GM19397 (cell line): Measurements from ENCODE around the gene ALOX15B.
"Not testable (repeated sequence)": the region's sequence is repeated elsewhere in the genome, so short reads cannot be mapped to it uniquely, and the experiment has no call there.

ENCODE experiments used
- ATAC-seq: cut with Tn5 transposase; IDR thresholded peaks from one replicate; pipeline ENCODE4 v1.9.1; 2021; ENCODE audit warnings: mild to moderate bottlenecking, moderate library complexity; ENCODE audit not compliant: unreplicated experiment

Gene ALOX15B

DNA sequence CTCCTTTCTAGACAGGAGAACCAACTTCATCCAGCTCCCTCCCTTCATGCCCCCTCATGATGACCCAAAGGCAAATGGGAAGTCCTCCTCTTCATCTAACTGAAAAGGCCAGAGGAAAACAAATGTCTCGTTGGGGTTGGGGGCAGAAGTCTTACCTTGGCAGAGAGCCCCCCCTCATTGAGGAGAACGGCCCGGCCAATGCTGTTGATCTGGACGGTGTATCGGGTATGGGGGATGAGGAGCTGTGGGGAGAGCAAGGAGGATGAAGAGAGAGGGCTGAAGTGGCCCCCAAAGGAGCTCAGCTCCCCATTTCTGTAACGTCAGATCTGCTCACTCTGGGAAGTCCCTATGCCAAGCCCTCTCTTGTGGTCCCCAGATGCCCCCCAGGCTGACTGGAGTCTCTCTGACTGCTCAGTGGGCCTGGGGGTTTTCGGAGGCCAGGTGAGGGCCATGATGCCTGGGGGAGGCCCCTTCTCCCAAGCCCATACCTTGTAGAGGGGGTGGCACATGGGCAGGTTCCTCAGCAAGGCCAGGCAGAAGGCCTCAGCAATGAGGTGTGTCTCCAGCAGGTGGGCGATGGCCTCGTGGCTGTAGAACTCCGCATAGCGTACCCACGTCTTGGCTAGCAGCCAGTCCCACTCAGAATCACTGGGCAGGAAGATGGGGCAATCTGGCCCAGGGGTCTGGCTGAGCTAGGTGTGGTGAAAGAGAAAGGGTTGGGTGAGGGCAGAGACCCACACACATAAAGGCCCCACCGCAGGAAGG is 37.8 kb downstream of the ALOX15B start:
- ATAC-seq, result no peak

DNA sequence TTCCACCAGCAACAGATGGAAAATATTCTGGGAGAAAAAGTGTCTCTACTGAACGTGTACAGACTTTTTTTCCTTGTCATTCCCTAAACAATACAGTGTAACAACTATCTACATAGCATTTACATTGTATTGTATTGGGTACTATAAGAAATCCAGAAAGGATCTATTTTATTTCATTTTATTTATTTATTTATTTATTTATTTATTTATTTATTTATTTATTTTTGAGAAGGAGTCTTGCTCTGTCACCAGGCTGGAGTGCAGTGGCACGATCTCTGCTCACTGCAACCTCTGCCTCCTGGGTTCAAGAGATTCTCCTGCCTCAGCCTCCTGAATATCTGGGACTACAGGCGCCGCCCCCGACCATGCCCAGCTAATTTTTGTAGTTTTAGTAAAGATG is 39.1 kb downstream of the ALOX15B start:
- ATAC-seq, result not testable (repeated sequence)

DNA sequence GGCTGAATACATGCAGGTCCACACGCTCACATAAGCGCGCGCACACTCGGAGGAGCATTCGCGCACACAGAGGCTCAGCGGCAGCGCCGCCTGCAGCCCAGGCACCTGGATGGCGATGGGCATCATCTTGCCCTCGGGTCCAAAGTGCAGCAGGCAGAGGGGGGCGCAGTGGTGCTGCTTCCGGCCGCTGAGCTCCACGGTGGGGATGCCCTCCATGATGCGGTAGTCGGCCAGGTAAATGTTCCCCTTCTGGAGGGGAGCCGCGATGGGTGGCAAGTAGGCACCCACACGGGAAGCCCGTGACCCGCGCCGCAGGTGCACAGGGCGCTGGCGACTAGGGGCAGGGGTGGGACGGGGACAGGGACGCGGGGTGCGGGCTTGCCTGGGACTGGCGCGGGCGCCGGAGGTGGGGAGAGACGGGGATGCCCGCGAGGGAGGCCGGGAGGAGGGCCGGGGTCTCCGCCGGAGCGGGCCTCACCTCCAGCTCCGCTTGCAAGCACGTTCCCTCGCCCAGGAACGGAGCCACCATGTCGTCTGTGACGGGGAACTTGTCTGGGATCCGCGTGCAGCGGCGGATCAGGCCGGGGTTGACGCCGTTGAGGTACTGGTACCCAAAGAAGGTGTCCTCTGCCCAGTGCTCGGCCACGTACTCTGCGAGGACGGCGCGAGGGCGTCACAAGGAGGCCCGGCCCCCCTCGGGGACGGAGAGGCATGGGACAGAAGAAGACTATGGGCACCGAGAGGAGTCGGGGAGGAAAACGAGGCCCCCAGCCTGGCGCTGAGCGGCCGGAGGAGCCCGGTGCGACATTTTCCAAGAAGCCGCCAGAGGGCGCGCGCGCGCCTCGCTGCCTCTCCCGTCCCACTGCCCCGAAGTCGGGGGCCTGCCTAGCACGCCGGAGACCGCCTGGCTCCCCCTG is 40.7 kb downstream of the ALOX15B start:
- peak; percentile 58 for ATAC-seq

DNA sequence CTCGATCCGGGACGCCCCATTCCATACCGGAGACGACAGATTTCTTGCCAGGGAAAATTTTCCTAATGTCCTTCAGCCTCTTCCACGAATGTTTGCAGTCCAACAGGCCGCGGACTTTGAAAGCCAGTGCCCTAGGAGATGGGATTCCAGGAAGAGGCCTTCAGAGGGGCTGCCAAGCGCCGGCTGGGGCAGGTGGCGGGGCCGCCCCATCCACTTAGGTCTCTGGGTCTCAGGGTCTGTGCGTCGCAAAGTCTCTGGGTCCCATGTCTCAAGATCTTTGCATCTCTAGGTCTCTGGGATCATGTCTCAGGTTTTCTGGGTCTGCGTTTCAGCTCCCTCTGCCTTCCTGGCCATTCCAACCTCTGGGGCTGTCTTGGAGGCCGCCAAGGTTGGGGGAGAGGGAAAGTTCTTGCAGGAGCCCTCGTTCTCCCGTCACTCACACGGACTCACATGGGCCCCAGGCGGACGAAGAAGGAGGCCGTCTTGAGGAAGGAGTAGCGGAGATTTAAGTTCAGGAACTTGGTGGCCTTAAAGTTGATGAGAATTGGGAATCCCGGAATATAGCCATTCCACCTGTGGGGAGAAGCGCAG is 41.4 kb downstream of the ALOX15B start:
- ATAC-seq, result no peak

DNA sequence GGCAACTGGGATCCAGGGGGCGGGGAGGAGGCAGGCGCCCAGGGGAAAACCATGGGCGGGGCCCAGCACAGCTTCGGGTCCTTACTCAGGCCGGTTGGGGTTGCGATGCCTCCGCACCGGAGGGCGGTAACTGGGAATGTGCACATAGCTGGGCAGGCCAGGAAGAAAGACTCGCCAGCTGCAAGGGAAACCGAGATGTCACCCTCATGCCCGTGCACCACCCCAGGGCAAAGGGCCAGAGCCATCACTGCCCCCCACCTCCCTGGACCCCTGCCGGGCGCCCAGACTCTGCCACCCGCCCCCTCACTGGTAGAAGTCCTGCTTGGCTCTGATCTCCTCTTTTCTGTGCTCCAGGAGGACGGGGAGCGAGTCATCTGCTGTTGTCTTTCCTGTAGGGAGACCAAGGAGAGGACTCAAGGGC is 42.0 kb downstream of the ALOX15B start:
- no peak for ATAC-seq

DNA sequence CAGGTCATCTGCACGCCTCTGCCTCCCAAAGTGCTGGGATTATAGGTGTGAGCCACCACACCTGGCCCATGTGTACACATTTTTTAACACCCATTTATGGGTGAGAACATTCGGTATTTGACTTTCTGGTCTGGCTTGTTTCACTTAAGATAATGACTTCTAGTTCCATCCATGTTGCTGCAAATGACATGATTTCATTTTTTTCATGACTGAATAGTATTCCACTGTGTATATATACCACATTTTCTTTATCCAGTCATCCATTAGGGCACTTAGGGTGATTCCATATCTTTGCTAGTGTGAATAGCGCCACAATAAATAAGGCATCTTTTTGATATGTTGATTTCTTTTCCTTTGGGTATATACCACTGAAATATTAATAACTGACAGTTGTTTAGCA is 43.0 kb downstream of the ALOX15B start:
- ATAC-seq, result no peak

DNA sequence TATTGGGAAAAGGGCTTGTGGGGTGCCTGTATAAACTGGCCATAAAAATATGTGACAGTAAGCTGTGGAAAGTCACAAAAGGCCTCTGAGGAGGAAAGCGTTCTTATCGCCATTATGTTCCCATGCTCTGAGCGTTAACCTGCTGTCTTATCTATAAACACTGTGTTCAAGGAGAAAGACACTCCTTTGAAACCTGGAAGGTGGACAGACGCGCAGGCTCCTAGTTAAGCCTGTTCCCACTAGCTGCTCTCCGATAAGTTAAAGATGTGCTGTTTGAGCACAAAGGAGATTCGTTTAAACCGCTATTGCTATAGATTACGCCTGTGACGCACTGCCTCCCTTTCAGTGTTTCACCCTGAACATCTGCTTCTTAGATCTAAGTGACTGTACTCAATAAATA is 43.4 kb downstream of the ALOX15B start:
- ATAC-seq, result no peak

DNA sequence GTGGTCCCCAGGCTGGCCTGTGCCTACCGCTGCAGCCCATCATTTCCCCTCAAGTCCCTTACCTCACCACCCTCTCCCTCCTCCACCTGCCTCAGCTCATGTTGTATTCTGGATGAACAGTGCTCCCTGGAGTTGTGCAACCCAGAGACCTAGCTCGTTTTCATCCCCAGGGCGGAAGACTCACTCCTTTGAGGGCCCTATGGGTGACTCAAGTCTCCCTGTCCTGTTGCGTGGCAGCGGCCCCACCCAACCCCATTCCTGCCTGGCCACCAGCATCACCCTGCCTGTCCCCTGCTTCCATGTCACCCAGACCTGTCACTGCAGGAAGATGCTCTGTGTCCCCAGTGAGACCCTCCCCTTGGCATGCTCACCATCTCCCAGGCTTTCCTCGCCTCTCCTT is 45.4 kb downstream of the ALOX15B start:
- no peak for ATAC-seq

DNA sequence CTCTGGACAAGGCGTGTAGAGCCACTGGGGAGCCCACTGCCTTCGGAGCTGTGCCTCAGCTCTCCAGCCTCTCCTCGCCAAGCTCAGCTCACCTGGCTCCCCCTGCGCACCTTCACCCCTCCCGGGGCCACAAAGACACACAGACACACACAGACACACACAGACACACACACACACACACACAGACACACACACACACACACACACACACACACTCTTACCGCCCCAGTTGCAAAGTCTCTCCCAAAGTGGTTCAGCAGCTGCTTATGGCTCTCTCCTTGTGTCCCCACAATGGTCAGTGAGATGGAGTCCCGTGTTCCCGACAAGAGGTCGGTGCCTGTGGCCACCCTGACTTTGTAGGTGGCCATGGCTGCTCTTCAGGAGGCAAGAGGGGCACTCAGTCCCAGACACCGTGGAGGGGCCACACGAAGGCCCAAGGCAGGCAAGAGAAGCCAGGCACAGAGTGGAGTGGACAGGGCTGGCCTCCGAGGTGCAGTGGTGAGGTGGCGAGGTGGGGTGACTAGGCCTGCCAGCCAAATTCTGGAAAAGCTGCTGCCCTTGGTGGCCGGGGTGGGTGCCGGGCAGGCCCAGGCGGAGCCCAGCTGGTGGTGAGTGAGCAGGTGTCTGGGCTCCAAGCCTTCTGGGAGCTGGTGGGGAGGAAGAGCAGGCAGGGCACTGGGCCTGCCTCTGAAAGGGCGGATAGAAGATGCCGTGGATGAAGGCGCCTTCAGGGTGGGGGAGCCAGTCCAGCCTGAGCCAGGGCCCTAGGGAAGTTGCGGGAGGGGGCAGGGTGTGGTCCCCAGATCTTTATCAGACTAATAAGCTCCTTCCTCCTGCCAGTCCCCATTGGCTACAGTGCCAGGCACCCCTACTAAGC is 48.5 kb downstream of the ALOX15B start, which contains the start of gene ALOX12B:
TSS of gene ALOX12B (minus strand) at position 642 of the 877 bp plus-strand sequence. CDS start at position 368, 274 bp downstream.
- ATAC-seq, result no peak

DNA sequence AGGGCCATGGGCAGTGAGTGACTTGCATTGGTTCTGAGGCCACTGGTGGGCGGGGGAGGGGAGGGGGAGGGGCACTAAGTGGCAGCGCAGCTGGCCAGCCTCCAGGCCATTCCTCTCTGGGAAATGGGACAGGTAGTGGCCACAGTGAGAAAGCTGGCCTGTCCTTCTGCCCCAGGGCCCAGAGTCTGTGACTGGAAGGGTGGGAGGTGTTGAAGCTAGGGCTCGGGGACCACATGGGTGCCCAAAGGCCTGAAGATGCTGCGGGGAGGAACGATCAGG is 49.0 kb downstream of the ALOX15B start:
- no peak for ATAC-seq

DNA sequence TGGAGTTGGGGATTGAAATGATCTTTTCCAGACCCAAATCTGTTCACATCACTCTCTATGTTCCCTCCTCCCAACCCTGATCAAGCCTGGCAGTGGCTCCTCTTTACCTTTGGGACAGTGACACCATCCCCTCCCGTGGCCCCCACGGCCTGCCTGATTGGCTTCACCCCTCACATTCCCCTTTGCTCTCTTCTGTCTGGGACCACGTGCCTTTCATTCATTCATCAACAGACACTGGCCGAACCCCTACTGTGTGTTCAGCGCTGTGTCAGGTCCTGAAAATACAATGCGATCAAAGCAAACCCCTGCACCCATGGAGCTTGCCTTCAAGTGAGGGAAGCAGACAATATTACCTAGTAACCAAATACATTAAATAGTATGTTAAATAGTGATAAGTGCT is 50.9 kb downstream of the ALOX15B start:
- ATAC-seq, result no peak

DNA sequence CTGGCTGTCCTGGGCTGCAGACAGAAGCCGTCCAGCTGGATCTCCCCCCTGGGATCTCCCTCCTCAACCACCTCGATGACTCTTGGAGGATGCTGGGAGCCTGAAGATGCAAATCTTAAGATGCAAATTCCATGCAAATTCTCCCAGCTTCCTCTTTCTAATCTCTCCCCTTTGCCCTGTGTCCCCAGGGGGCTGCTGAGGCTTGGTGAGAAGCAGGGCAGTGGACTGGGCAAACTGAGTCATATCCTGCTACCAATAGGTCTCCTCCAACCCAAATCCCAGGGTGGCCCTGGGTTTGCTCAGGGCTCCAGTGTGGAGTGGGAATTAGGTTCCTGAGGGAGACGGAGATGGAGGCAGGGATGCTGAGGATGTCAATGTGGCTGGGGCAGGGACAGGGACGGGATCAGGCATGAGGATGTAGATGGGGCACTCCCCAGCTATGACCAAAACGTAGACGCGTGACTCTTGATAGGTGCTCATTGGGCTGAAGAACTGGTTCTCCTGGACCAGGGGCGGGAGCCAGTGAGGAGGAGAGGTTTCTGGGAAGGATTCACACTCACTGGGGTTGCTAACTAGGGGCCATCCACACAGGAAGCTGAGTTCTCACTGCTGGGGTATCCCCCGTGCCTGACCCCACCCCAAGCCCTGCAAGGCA is 52.3 kb downstream of the ALOX15B start:
- ATAC-seq, result no peak

DNA sequence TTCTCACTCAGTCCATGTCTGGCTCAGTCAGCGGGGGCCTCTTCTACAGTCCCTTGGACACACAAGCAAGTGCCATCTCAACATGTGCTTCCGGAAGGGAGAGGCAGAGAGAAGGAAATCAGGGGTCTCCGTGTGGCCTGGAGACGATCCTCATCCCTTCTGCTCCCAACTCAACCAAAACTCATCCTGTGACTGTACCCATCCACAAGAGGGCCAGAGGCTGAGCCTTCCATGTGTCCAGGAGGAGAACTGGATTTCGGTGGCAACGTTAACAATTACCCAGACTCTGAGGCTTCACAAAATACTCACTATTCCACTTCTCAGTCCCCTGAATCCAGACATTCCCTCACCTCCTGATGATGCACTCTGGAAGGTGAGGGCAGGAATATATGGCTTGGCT is 56.5 kb downstream of the ALOX15B start:
- ATAC-seq, result no peak

DNA sequence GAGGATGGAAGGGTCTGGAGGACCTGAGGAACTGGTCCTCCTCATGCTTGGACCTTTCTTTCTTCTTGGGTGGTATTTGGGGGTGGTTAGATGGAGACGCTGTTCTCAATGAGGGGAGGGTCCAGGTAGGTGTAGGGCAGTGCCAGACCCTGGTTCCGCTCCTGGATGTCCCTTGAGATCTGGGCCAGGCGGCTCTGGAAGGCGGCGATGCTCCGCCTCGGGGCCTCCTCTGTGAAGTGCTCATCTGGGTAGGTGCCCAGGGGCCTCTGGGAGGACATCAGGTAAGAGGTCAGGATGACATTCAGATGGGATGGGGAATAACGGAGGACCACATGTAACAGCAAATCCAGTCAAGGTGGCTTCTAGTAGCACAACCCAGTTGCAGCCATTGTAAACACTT is 57.7 kb downstream of the ALOX15B start:
- ATAC-seq, result no peak
